Colonic mucosa (tissue), 4 donors: ENCODE data around the gene PTPRN2. TPM values are rescaled to one million over a fixed set of nuclear protein-coding genes. Genes with fewer than 3 reads are reported as not detected.

ENCODE experiments used
- DNase-seq: peaks from one replicate; pipeline ENCODE4 v3.0.0-alpha.2; 2020
- H3K27ac ChIP-seq: fragments of 200-600 bp; one replicate; pipeline ENCODE4 v1.8.0; 2021
- H3K27me3 ChIP-seq: fragments of 200-600 bp; one replicate; pipeline ENCODE4 v1.8.0; 2021
- H3K36me3 ChIP-seq: fragments of 200-600 bp; one replicate; pipeline ENCODE4 v1.8.0; 2021
- H3K4me1 ChIP-seq: fragments of 200-600 bp; one replicate; pipeline ENCODE4 v1.8.0; 2021; ENCODE audit warnings: mild to moderate bottlenecking
- H3K4me3 ChIP-seq: fragments of 200-600 bp; one replicate; pipeline ENCODE4 v1.8.0; 2021
- H3K9ac ChIP-seq, 2 donors: one replicate each; pipeline ENCODE4 v1.7.0; 2013; ENCODE audit warnings: control low read depth in 2 of 2, low read depth in 2 of 2, low read length in 2 of 2
- H3K9me3 ChIP-seq: fragments of 200-600 bp; one replicate; pipeline ENCODE4 v1.8.0; 2021
- CTCF ChIP-seq: fragments of 200-600 bp; IDR thresholded peaks from one replicate; pipeline ENCODE4 v1.8.0; 2022; ENCODE audit warnings: antibody characterized with exemption, mild to moderate bottlenecking
- intact Hi-C: fragments of 100-400 bp; cut with DNase I; formaldehyde crosslinking; loops from one replicate; pipeline ENCODE4 v1.14.1; 2022
- total RNA-seq, 2 donors: library from RNA; stranded (reverse); fragmentation: NEBNext Ultra II Directional in 1 of 2; extraction: Animal tissue kit (Norgen Biotek cat#: 25700) in 1 of 2; gene quantifications; one replicate each; pipeline ENCODE4 v1.2.1, GENCODE V29; 2021
- donor health status: healthy.
- donor health status: DM: no; HTN: no; CAD: no.
- donor health status: DM: no; HTN: no; CAD: no.

Gene PTPRN2
- total RNA-seq, 2 donors from 2014 or later: 14.7 to 21.6 TPM

- no peaks in the 10 kb centered on the region for H3K4me1 ChIP-seq
- intact Hi-C loops: no loop called here
- no peak overlapping the region for H3K27ac ChIP-seq
- H3K9ac ChIP-seq: no peak overlapping the region
- TF ChIP-seq CTCF: no peak
- no peaks in the 10 kb centered on the region for H3K36me3 ChIP-seq
- no peaks in the 10 kb centered on the region for H3K9me3 ChIP-seq
- DNase-seq: no peak
- H3K27me3 ChIP-seq: no peaks in the 10 kb centered on the region
- no peak overlapping the region for H3K4me3 ChIP-seq
These were observed 597.3 kb downstream of the PTPRN2 start for GRCh38 chr7:157990226-157990880.

- intact Hi-C loops: no loop called here
- no peak for DNase-seq
- H3K36me3 ChIP-seq: no peaks in the 10 kb centered on the region
- TF ChIP-seq CTCF: no peak
- H3K27me3 ChIP-seq: no peaks in the 10 kb centered on the region
- H3K4me1 ChIP-seq: no peaks in the 10 kb centered on the region
- no peak overlapping the region for H3K4me3 ChIP-seq
- H3K9ac ChIP-seq: no peak overlapping the region
- H3K9me3 ChIP-seq: no peaks in the 10 kb centered on the region
- H3K27ac ChIP-seq: no peak overlapping the region
These were observed 598.0 kb downstream of the PTPRN2 start for GRCh38 chr7:157989589-157989988.

- Histone ChIP-seq H3K9me3 (no peaks in the 10 kb centered on the region), H3K9ac (no peak overlapping the region), H3K36me3 (no peaks in the 10 kb centered on the region), H3K4me1 (no peaks in the 10 kb centered on the region), H3K4me3 (no peak overlapping the region), H3K27me3 (no peaks in the 10 kb centered on the region), H3K27ac (no peak overlapping the region)
- no peak for TF ChIP-seq CTCF
- DNase-seq: no peak
- intact Hi-C loops: no loop called here
These were observed 599.7 kb downstream of the PTPRN2 start for GRCh38 chr7:157987906-157988305.

DNA sequence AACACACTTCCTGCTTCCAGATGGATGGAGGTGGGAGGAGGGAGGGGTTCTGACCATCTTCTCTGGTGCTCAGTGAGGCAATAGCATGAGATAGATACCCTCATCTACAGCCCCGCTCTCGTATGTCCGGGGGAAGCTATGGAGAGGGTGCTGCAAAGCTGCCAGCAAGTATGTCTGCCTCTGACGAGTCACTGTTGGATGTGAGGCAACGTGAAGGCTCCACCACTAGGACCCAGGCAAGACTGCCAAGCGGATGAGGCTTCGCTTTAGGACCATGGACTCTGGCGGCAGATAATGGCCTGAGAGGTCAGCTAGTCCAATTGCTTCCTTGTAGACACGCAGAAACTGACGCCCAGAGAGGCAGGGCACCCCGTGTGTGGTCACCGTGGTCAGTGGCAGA, 601.6 kb downstream of the PTPRN2 start:
- no peak for DNase-seq
- no peaks in the 10 kb centered on the region for H3K27me3 ChIP-seq

DNA sequence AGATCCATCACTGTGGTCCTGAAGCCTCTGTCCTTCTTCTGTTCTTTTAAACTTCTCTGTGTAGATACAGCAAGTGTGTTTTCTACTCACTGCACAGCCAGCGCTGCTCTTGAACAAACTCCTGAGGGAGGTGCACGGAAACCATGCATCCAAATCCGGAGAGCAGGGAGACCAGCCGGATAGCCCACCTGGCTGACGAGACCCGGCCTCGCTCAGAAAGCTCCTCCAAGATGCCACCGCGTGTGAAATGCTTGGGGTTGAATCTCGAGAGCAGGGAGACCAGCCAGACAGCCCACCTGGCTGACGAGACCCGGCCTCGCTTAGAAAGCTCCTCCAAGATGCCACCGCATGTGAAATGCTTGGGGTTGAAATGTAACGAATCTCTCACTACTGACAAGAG, 602.0 kb downstream of the PTPRN2 start:
- intact Hi-C loops: no loop called here
- TF ChIP-seq CTCF: no peak

More for the DNA sequence above, 601.6 kb downstream of the PTPRN2 start:
- no peak overlapping the region for H3K9ac ChIP-seq
- H3K27ac ChIP-seq: no peak overlapping the region
- no peak overlapping the region for H3K4me3 ChIP-seq
- intact Hi-C loops: no loop called here
- no peaks in the 10 kb centered on the region for H3K4me1 ChIP-seq
- H3K9me3 ChIP-seq: no peaks in the 10 kb centered on the region
- no peak for TF ChIP-seq CTCF
- H3K36me3 ChIP-seq: no peaks in the 10 kb centered on the region

More for the DNA sequence above, 602.0 kb downstream of the PTPRN2 start:
- H3K9ac ChIP-seq: no peak overlapping the region
- H3K36me3 ChIP-seq: no peaks in the 10 kb centered on the region
- no peak for DNase-seq
- no peak overlapping the region for H3K4me3 ChIP-seq
- H3K27me3 ChIP-seq: no peaks in the 10 kb centered on the region
- H3K27ac ChIP-seq: no peak overlapping the region
- no peaks in the 10 kb centered on the region for H3K9me3 ChIP-seq
- H3K4me1 ChIP-seq: no peaks in the 10 kb centered on the region
